ENCODE data around the gene DBX1. TPM values are rescaled to one million over a fixed set of nuclear protein-coding genes. Genes with fewer than 3 reads are reported as not detected.
A peak's percentile ranks its signal among the peaks of the same experiment; 100 is the strongest.

DBX1 gene
- polyA plus RNA-seq, 2 of the 4 experiments (the other 2 are of a cell fraction), result not detected

GRCh38 chr11:20158597-20159257 lies 1.5 kb downstream of the DBX1 start:
- Histone ChIP-seq H3K4me3 (no peak overlapping the region), H3K9me3 (no peaks in the 10 kb centered on the region), H3K27ac (no peak overlapping the region), H3K4me1 (peaks cover 13% of the 10 kb centered on the region; the same call in 2 of the 3 replicates), H3K4me2 (no peak overlapping the region)
- ATAC-seq (peak; percentile 67 to 68; a peak in 5 of 6 replicates), FAIRE-seq (no peak), DNase-seq (ENCODE audit: low read depth in 1 of 2, low spot score in 1 of 2) (peak in 1 of 2 experiments; percentile 28)
- 42% methylated on average over 32 of the region's 33 CpGs for WGBS (ENCODE audit: missing lambda C conversion rate)
- ChIA-PET CTCF (interaction anchor here (0.9 to 1.4 kb wide), 3 partner anchors 26 to 594 kb away, joined by 3 read pairs; no protein-coding TSS in a partner anchor), POLR2A (no interaction called here)
- TF ChIP-seq, protein P1, sequence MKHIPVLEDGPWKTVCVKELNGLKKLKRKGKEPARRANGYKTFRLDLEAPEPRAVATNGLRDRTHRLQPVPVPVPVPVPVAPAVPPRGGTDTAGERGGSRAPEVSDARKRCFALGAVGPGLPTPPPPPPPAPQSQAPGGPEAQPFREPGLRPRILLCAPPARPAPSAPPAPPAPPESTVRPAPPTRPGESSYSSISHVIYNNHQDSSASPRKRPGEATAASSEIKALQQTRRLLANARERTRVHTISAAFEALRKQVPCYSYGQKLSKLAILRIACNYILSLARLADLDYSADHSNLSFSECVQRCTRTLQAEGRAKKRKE (CRISPR knock-in tag; IDR thresholded peaks at IDR 0.05; ENCODE audit: low read depth), result no peak
- TF ChIP-seq, protein P2, sequence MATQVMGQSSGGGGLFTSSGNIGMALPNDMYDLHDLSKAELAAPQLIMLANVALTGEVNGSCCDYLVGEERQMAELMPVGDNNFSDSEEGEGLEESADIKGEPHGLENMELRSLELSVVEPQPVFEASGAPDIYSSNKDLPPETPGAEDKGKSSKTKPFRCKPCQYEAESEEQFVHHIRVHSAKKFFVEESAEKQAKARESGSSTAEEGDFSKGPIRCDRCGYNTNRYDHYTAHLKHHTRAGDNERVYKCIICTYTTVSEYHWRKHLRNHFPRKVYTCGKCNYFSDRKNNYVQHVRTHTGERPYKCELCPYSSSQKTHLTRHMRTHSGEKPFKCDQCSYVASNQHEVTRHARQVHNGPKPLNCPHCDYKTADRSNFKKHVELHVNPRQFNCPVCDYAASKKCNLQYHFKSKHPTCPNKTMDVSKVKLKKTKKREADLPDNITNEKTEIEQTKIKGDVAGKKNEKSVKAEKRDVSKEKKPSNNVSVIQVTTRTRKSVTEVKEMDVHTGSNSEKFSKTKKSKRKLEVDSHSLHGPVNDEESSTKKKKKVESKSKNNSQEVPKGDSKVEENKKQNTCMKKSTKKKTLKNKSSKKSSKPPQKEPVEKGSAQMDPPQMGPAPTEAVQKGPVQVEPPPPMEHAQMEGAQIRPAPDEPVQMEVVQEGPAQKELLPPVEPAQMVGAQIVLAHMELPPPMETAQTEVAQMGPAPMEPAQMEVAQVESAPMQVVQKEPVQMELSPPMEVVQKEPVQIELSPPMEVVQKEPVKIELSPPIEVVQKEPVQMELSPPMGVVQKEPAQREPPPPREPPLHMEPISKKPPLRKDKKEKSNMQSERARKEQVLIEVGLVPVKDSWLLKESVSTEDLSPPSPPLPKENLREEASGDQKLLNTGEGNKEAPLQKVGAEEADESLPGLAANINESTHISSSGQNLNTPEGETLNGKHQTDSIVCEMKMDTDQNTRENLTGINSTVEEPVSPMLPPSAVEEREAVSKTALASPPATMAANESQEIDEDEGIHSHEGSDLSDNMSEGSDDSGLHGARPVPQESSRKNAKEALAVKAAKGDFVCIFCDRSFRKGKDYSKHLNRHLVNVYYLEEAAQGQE (IDR thresholded peaks at IDR 0.05), result peak; percentile 90
- TF ChIP-seq EHMT2 (IDR thresholded peaks at IDR 0.05; ENCODE audit: low read depth), result peak; percentile 56; the same call in 1 of the 2 replicates

GRCh38 chr11:20157728-20158127 lies 2.5 kb downstream of the DBX1 start:
- Histone ChIP-seq H3K4me3 (no peak overlapping the region), H3K4me1 (peaks cover 7% of the 10 kb centered on the region; the same call in 2 of the 3 replicates), H3K9me3 (no peaks in the 10 kb centered on the region), H3K4me2 (no peak overlapping the region; the same call in 2 of the 3 replicates), H3K27ac (no peak overlapping the region)
- no peak for ATAC-seq
- POLR2A ChIA-PET, result no interaction called here
- TF ChIP-seq, protein P2 (IDR thresholded peaks at IDR 0.05), result no peak
- TF ChIP-seq, protein P3, sequence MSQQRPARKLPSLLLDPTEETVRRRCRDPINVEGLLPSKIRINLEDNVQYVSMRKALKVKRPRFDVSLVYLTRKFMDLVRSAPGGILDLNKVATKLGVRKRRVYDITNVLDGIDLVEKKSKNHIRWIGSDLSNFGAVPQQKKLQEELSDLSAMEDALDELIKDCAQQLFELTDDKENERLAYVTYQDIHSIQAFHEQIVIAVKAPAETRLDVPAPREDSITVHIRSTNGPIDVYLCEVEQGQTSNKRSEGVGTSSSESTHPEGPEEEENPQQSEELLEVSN (IDR thresholded peaks at IDR 0.05; ENCODE audit: borderline replicate concordance, low read depth), result no peak
- TF ChIP-seq CHD2 (IDR thresholded peaks at IDR 0.05; ENCODE audit: low read length, partially characterized antibody) (no peak), HOXA7 (CRISPR knock-in tag; IDR thresholded peaks at IDR 0.05) (no peak), BHLHE40 (IDR thresholded peaks at IDR 0.05; ENCODE audit: low read depth, low read length) (no peak), NR3C1 (IDR thresholded peaks at IDR 0.05) (no peak), FOSB (CRISPR knock-in tag; IDR thresholded peaks at IDR 0.05) (no peak), KDM1A (IDR thresholded peaks at IDR 0.05; ENCODE audit: low read depth) (no peak), HDAC2 (IDR thresholded peaks at IDR 0.05) (no peak), TP53 (CRISPR knock-in tag; IDR thresholded peaks at IDR 0.05) (no peak), MAX (IDR thresholded peaks at IDR 0.05) (no peak), JUNB (IDR thresholded peaks at IDR 0.05) (no peak), ZSCAN20 (CRISPR knock-in tag; IDR thresholded peaks at IDR 0.05) (no peak)
- TF ChIP-seq, protein P4, sequence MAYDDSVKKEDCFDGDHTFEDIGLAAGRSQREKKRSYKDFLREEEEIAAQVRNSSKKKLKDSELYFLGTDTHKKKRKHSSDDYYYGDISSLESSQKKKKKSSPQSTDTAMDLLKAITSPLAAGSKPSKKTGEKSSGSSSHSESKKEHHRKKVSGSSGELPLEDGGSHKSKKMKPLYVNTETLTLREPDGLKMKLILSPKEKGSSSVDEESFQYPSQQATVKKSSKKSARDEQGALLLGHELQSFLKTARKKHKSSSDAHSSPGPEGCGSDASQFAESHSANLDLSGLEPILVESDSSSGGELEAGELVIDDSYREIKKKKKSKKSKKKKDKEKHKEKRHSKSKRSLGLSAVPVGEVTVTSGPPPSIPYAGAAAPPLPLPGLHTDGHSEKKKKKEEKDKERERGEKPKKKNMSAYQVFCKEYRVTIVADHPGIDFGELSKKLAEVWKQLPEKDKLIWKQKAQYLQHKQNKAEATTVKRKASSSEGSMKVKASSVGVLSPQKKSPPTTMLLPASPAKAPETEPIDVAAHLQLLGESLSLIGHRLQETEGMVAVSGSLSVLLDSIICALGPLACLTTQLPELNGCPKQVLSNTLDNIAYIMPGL (CRISPR knock-in tag; IDR thresholded peaks at IDR 0.05; ENCODE audit: borderline replicate concordance), result no peak
- TF ChIP-seq, protein P5, sequence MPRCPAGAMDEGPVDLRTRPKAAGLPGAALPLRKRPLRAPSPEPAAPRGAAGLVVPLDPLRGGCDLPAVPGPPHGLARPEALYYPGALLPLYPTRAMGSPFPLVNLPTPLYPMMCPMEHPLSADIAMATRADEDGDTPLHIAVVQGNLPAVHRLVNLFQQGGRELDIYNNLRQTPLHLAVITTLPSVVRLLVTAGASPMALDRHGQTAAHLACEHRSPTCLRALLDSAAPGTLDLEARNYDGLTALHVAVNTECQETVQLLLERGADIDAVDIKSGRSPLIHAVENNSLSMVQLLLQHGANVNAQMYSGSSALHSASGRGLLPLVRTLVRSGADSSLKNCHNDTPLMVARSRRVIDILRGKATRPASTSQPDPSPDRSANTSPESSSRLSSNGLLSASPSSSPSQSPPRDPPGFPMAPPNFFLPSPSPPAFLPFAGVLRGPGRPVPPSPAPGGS (IDR thresholded peaks at IDR 0.05), result no peak
- TF ChIP-seq, protein P6, sequence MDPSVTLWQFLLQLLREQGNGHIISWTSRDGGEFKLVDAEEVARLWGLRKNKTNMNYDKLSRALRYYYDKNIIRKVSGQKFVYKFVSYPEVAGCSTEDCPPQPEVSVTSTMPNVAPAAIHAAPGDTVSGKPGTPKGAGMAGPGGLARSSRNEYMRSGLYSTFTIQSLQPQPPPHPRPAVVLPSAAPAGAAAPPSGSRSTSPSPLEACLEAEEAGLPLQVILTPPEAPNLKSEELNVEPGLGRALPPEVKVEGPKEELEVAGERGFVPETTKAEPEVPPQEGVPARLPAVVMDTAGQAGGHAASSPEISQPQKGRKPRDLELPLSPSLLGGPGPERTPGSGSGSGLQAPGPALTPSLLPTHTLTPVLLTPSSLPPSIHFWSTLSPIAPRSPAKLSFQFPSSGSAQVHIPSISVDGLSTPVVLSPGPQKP (IDR thresholded peaks at IDR 0.05; ENCODE audit: low read depth, low read length), result no peak
- TF ChIP-seq, protein P1 (CRISPR knock-in tag; IDR thresholded peaks at IDR 0.05; ENCODE audit: low read depth), result no peak
- CTCF ChIA-PET, result interaction anchor here (0.9 to 1.4 kb wide), 2 partner anchors 25 to 26 kb away, joined by 3 read pairs; no protein-coding TSS in a partner anchor
- no peak for FAIRE-seq
- 42% methylated on average over 9 of the region's 9 CpGs for WGBS (ENCODE audit: missing lambda C conversion rate)
- no peak for DNase-seq (ENCODE audit: low read depth in 1 of 2, low spot score in 1 of 2)
